Uterus (tissue), 4 donors: ENCODE data around the gene CHST13. TPM values are rescaled to one million over a fixed set of nuclear protein-coding genes. Genes with fewer than 3 reads are reported as not detected.

Source experiments
- DNase-seq, 2 donors: peaks; one replicate each; pipeline ENCODE4 v3.0.0-alpha.2; 2019 to 2020
- H3K27ac ChIP-seq, 2 donors: fragments of 200-600 bp; sonication (generic); 1 replicate in 1 of 2; 2 replicates in 1 of 2; pipeline ENCODE4 v1.5.1; 2016 to 2018
- H3K27me3 ChIP-seq, 2 donors: fragments of 200-600 bp; sonication (generic); one replicate each; pipeline ENCODE4 v1.5.1; 2018 to 2019; ENCODE audit warnings: control low read depth in 1 of 2
- H3K36me3 ChIP-seq, 2 donors: fragments of 200-600 bp; sonication (generic); one replicate each; pipeline ENCODE4 v1.5.1; 2019; ENCODE audit warnings: control low read depth in 1 of 2
- H3K4me1 ChIP-seq, 2 donors: fragments of 200-600 bp; sonication (generic); one replicate each; pipeline ENCODE4 v1.5.1; 2018 to 2019; ENCODE audit warnings: control low read depth in 1 of 2
- H3K4me3 ChIP-seq, 2 donors: fragments of 200-600 bp; sonication (generic); 1 replicate in 1 of 2; 2 replicates in 1 of 2; pipeline ENCODE4 v1.5.1; 2018 to 2019; ENCODE audit warnings: mild to moderate bottlenecking in 1 of 2
- H3K9me3 ChIP-seq, 2 donors: fragments of 200-600 bp; sonication (generic); one replicate each; pipeline ENCODE4 v1.5.1; 2019; ENCODE audit warnings: control low read depth in 1 of 2
- POLR2A ChIP-seq, 2 donors: fragments of 450-650 bp; IDR thresholded peaks; one replicate each; pipeline ENCODE4 v1.6.1; 2016; ENCODE audit warnings: antibody characterized with exemption in 2 of 2, mild to moderate bottlenecking in 1 of 2, moderate library complexity in 1 of 2
- intact Hi-C: fragments of 100-400 bp; cut with DNase I; formaldehyde crosslinking; loops from one replicate; pipeline ENCODE4 v1.15.1; 2023; ENCODE audit warnings: low total_unique reads
- total RNA-seq, 4 donors: library from RNA; depleted of rRNA in 3 of 4; stranded (reverse); fragments of >200 nt in 3 of 4; gene quantifications; one replicate each; pipeline versions ENCODE4 v1.1.0 to v1.2.4, GENCODE V29; 2014 to 2023
- TF ChIP-seq, protein P1 (sequence below), 4 experiments: fragments of 200-600 bp in 2 of 4; fragments of 450-650 bp in 2 of 4; sonication (generic) in 2 of 4; IDR thresholded peaks; one replicate each; pipeline ENCODE4 v1.5.1; 2016 to 2019; ENCODE audit warnings: antibody characterized with exemption in 4 of 4, mild to moderate bottlenecking in 2 of 4, moderate library complexity in 1 of 4
- donor health status: DM: yes; HTN: yes; CAD: no.

Gene CHST13
- total RNA-seq, 4 donors from 2014 or later: 0.24 to 0.62 TPM; not detected in 2

DNA sequence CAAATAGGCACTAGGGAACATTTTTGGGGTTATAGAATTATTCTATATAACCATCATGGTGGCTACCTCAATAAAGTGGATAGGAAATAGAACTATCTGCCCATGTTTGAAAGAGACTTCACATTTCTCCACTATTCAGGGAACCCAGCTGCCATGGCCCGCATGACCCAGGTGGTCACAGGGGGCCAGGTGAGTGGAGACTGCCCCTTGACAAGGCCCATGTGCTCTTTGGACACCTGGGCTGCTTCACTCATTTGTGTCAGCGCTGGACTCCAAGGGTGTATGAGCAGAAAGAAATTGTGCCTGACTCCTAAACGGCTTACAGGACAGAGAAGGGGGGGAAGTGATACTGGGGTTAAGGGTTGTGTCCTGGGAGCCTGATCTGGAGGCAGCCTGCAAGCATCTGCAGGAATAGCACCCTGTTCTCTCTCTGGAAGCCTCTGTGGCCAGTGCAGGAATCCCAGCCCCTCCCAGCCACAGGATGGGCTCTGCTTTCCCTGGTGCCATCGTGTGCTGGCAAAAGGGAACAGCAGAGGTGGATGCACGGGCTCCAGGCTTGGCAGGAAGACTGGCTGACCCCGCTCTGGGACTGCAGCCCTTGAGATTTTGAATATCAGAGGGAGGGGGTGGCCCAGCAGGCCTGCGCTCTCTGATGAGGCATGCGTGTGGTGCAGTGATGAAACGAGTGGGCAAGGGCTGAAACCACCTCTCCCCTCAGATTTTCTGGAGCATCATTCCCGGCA lies 43.9 kb downstream of the CHST13 start:
- H3K27me3 ChIP-seq: no peaks in the 10 kb centered on the region
- no peak overlapping the region for H3K4me3 ChIP-seq
- intact Hi-C loops: no loop called here
- no peaks in the 10 kb centered on the region for H3K4me1 ChIP-seq
- H3K27ac ChIP-seq: no peak overlapping the region
- DNase-seq: no peak
- no peaks in the 10 kb centered on the region for H3K9me3 ChIP-seq
- TF ChIP-seq, protein P1, sequence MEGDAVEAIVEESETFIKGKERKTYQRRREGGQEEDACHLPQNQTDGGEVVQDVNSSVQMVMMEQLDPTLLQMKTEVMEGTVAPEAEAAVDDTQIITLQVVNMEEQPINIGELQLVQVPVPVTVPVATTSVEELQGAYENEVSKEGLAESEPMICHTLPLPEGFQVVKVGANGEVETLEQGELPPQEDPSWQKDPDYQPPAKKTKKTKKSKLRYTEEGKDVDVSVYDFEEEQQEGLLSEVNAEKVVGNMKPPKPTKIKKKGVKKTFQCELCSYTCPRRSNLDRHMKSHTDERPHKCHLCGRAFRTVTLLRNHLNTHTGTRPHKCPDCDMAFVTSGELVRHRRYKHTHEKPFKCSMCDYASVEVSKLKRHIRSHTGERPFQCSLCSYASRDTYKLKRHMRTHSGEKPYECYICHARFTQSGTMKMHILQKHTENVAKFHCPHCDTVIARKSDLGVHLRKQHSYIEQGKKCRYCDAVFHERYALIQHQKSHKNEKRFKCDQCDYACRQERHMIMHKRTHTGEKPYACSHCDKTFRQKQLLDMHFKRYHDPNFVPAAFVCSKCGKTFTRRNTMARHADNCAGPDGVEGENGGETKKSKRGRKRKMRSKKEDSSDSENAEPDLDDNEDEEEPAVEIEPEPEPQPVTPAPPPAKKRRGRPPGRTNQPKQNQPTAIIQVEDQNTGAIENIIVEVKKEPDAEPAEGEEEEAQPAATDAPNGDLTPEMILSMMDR (IDR thresholded peaks at IDR 0.05): no peak
- no peak for TF ChIP-seq POLR2A (IDR thresholded peaks at IDR 0.05)
- no peaks in the 10 kb centered on the region for H3K36me3 ChIP-seq

DNA sequence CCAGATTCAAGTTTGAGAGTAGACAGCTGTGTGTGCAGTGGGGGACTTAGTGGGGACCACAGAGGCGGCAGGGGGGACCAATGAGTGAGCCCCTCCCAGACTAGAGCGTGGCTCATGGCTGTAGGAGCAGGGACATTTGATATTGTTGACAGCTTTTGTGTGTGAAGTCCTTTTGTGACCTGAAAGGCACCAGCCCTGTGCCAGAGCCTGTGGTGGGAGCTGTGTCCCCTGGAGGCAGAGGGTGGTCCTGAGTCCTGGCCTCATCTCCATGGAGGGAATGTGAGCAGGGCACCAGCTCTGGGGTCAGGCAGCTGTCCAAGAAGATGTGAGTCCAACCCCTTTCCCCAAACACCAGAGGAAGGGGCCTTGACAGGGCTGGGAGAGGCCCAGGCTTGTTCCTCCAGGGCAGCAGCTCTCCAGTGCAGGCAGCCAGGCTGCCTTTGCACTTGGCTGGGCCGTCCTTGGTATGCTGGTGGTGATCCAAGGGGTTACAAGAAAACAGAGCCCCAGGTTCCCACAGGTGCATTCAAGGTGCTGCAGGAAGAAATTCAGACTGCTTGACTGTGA lies 44.9 kb downstream of the CHST13 start:
- no peak overlapping the region for H3K4me3 ChIP-seq
- no peaks in the 10 kb centered on the region for H3K9me3 ChIP-seq
- intact Hi-C loops: no loop called here
- H3K27ac ChIP-seq: no peak overlapping the region
- no peaks in the 10 kb centered on the region for H3K27me3 ChIP-seq
- TF ChIP-seq POLR2A (IDR thresholded peaks at IDR 0.05): no peak
- TF ChIP-seq, protein P1 (IDR thresholded peaks at IDR 0.05): no peak
- H3K4me1 ChIP-seq: no peaks in the 10 kb centered on the region
- H3K36me3 ChIP-seq: no peaks in the 10 kb centered on the region
- no peak for DNase-seq

- TF ChIP-seq, protein P1 (IDR thresholded peaks at IDR 0.05): no peak
- no peak for TF ChIP-seq POLR2A (IDR thresholded peaks at IDR 0.05)
- Histone ChIP-seq H3K4me3 (no peak overlapping the region), H3K27ac (no peak overlapping the region), H3K4me1 (no peaks in the 10 kb centered on the region), H3K36me3 (no peaks in the 10 kb centered on the region), H3K27me3 (no peaks in the 10 kb centered on the region), H3K9me3 (no peaks in the 10 kb centered on the region)
- no peak for DNase-seq
- intact Hi-C loops: no loop called here
These were observed 45.5 kb downstream of the CHST13 start for GRCh38 chr3:126569390-126569975.

- no peaks in the 10 kb centered on the region for H3K27me3 ChIP-seq
- intact Hi-C loops: no loop called here
These were observed 46.2 kb downstream of the CHST13 start for GRCh38 chr3:126570103-126570541.

More at GRCh38 chr3:126570103-126570541, 46.2 kb downstream of the CHST13 start:
- no peak for DNase-seq
- Histone ChIP-seq H3K4me1 (no peaks in the 10 kb centered on the region), H3K9me3 (no peaks in the 10 kb centered on the region), H3K4me3 (no peak overlapping the region), H3K27ac (no peak overlapping the region), H3K36me3 (no peaks in the 10 kb centered on the region)
- TF ChIP-seq, protein P1 (IDR thresholded peaks at IDR 0.05): no peak
- no peak for TF ChIP-seq POLR2A (IDR thresholded peaks at IDR 0.05)
